Thoracic aorta (tissue), 2 donors: Measurements from ENCODE around the gene TRAPPC12. TPM values are rescaled to one million over a fixed set of nuclear protein-coding genes. Genes with fewer than 3 reads are reported as not detected.

Experiments
- ATAC-seq: fragments of 150-250 bp; one replicate; pipeline ENCODE4 v1.8.0; 2017; ENCODE audit warnings: low read depth; ENCODE audit not compliant: insufficient number of reproducible peaks, low FRiP score
- DNase-seq: peaks from one replicate; pipeline ENCODE4 v3.0.0-alpha.2; 2020; ENCODE audit warnings: low spot score
- H3K27ac ChIP-seq, 2 donors: fragments of 200-600 bp; sonication (generic); 1 replicate in 1 of 2; 2 replicates in 1 of 2; pipeline ENCODE4 v1.5.1; 2016; ENCODE audit warnings: mild to moderate bottlenecking in 2 of 2, moderate library complexity in 2 of 2
- H3K27me3 ChIP-seq: fragments of 200-600 bp; sonication (generic); replicated peaks from 2 replicates; pipeline ENCODE4 v1.6.0; 2016; ENCODE audit warnings: mild to moderate bottlenecking; ENCODE audit not compliant: insufficient read depth
- H3K36me3 ChIP-seq: fragments of 200-600 bp; sonication (generic); one replicate; pipeline ENCODE4 v1.5.1; 2016
- H3K4me1 ChIP-seq, 2 donors: fragments of 200-600 bp; sonication (generic); 1 replicate in 1 of 2; 2 replicates in 1 of 2; pipeline versions ENCODE4 v1.5.1 to v1.6.0; 2016; ENCODE audit warnings: low read depth in 2 of 2, mild to moderate bottlenecking in 1 of 2; ENCODE audit not compliant: control insufficient read depth in 1 of 2
- H3K4me3 ChIP-seq: fragments of 200-600 bp; sonication (generic); 2 replicates; pipeline ENCODE4 v1.5.1; 2016; ENCODE audit warnings: mild to moderate bottlenecking
- H3K9me3 ChIP-seq: fragments of 200-600 bp; sonication (generic); 2 replicates; pipeline ENCODE4 v1.5.1; 2016
- CTCF ChIP-seq: fragments of 200-600 bp; sonication (generic); IDR thresholded peaks from one replicate; pipeline ENCODE4 v1.5.1; 2019; ENCODE audit warnings: antibody characterized with exemption
- total RNA-seq, 2 donors: library from RNA; depleted of rRNA; stranded (reverse); fragments of >200 nt; gene quantifications; one replicate each; pipeline versions ENCODE4 v1.1.0 to v1.2.3, GENCODE V29; 2016

Gene TRAPPC12
- total RNA-seq, 2 donors from 2014 or later = 121 to 180 TPM

- Histone ChIP-seq H3K4me1 (peaks cover 24 to 43% of the 10 kb centered on the region in 2 donors), H3K9me3 (no peaks in the 10 kb centered on the region), H3K36me3 (peaks cover 8% of the 10 kb centered on the region), H3K27me3 (no peaks in the 10 kb centered on the region), H3K4me3 (no peak overlapping the region), H3K27ac (peak overlapping the region; percentile 91 to 97)
- ATAC-seq (no peak), DNase-seq (no peak)
- TF ChIP-seq CTCF = no peak
Measured at GRCh38 chr2:3472966-3473365, 93.5 kb downstream of the TRAPPC12 start.

- Histone ChIP-seq H3K9me3 (no peaks in the 10 kb centered on the region), H3K4me3 (no peak overlapping the region), H3K36me3 (peaks cover 20% of the 10 kb centered on the region), H3K27ac (peak overlapping the region in 1 of 2 donors; percentile 51), H3K4me1 (peaks cover 11 to 15% of the 10 kb centered on the region in 2 donors), H3K27me3 (no peaks in the 10 kb centered on the region)
- ATAC-seq (no peak), DNase-seq (no peak)
- TF ChIP-seq CTCF = no peak
Measured at GRCh38 chr2:3475771-3476170, 96.3 kb downstream of the TRAPPC12 start.

GRCh38 chr2:3476321-3476984 is 97.0 kb downstream of the TRAPPC12 start:
- Histone ChIP-seq H3K27ac (peak overlapping the region in 1 of 2 donors; percentile 51), H3K4me3 (no peak overlapping the region), H3K36me3 (peaks cover 20% of the 10 kb centered on the region), H3K9me3 (no peaks in the 10 kb centered on the region), H3K4me1 (peaks cover 5 to 8% of the 10 kb centered on the region in 2 donors), H3K27me3 (no peaks in the 10 kb centered on the region)
- no peak for TF ChIP-seq CTCF
- DNase-seq (no peak), ATAC-seq (no peak)

- no peak for DNase-seq
- Histone ChIP-seq H3K4me3 (no peak overlapping the region), H3K36me3 (peaks cover 20% of the 10 kb centered on the region), H3K27ac (peak overlapping the region in 1 of 2 donors; percentile 13), H3K4me1 (peaks cover 0 to 3% of the 10 kb centered on the region in 2 donors), H3K9me3 (no peaks in the 10 kb centered on the region), H3K27me3 (no peaks in the 10 kb centered on the region)
- TF ChIP-seq CTCF = no peak
- ATAC-seq = no peak
Measured at GRCh38 chr2:3476985-3477327, 97.5 kb downstream of the TRAPPC12 start.

GRCh38 chr2:3478846-3479385 is 99.4 kb downstream of the TRAPPC12 start:
- Histone ChIP-seq H3K27ac (no peak overlapping the region), H3K27me3 (no peaks in the 10 kb centered on the region), H3K4me1 (no peaks in the 10 kb centered on the region), H3K4me3 (no peak overlapping the region), H3K9me3 (no peaks in the 10 kb centered on the region), H3K36me3 (peaks cover 24% of the 10 kb centered on the region)
- no peak for DNase-seq
- no peak for ATAC-seq
- no peak for TF ChIP-seq CTCF
